Adrenal gland (tissue), 5 donors: ENCODE results near the gene SIL1.

ENCODE experiments used
- CTCF ChIP-seq, 6 experiments: fragments of 450-650 bp in 4 of 6; fragments of 200-600 bp in 2 of 6; sonication (generic) in 1 of 6; IDR thresholded peaks; 1 replicate in 5 of 6; 2 replicates in 1 of 6; pipeline versions ENCODE4 v1.5.1 to v1.8.0; 2016 to 2021; ENCODE audit warnings: antibody characterized with exemption in 6 of 6, mild to moderate bottlenecking in 2 of 6, moderate library complexity in 1 of 6
- POLR2A ChIP-seq, 2 donors: fragments of 450-650 bp; IDR thresholded peaks; one replicate each; pipeline ENCODE4 v1.6.1; 2017; ENCODE audit warnings: antibody characterized with exemption in 2 of 2, mild to moderate bottlenecking in 2 of 2, moderate library complexity in 1 of 2
- donor health status: DM: no; HTN: no; CAD: no.

- no peak for TF ChIP-seq CTCF (IDR thresholded peaks at IDR 0.05)
- no peak for TF ChIP-seq POLR2A (IDR thresholded peaks at IDR 0.05)
Measured at GRCh38 chr5:139149477-139150199, 48.5 kb downstream of the SIL1 start.
